GM18951 (cell line): ENCODE results near the gene GUCY1B1.

Source experiments
- POLR2A ChIP-seq: IDR thresholded peaks from 4 replicates; pipeline ENCODE4 v1.6.1; 2011; ENCODE audit warnings: mild to moderate bottlenecking; ENCODE audit not compliant: insufficient read length, insufficient read depth; ENCODE audit errors: extremely low read depth
- in situ Hi-C: fragments of 300-500 bp; cut with MboI; formaldehyde crosslinking; loops from one replicate; pipeline ENCODE4 v1.12.0; 2022; ENCODE audit warnings: low sequenced_read_pairs, mixed read lengths, inconsistent platforms; ENCODE audit not compliant: unreplicated experiment

GUCY1B1 gene

GRCh38 chr4:155742310-155743015 is 16.4 kb upstream of the GUCY1B1 start:
- in situ Hi-C loops = no loop called here
- TF ChIP-seq POLR2A = no peak

- no peak for TF ChIP-seq POLR2A
- in situ Hi-C loops = no loop called here
Observed at GRCh38 chr4:155745984-155746383, 12.8 kb upstream of the GUCY1B1 start.

GRCh38 chr4:155748039-155748438 is 10.8 kb upstream of the GUCY1B1 start:
- TF ChIP-seq POLR2A = no peak
- in situ Hi-C loops = no loop called here

- in situ Hi-C loops = no loop called here
Observed at GRCh38 chr4:155749041-155749440, 9.8 kb upstream of the GUCY1B1 start.

GRCh38 chr4:155751569-155751968 is 7.3 kb upstream of the GUCY1B1 start:
- in situ Hi-C loops = no loop called here
- no peak for TF ChIP-seq POLR2A

More at GRCh38 chr4:155749041-155749440, 9.8 kb upstream of the GUCY1B1 start:
- TF ChIP-seq POLR2A = no peak

DNA sequence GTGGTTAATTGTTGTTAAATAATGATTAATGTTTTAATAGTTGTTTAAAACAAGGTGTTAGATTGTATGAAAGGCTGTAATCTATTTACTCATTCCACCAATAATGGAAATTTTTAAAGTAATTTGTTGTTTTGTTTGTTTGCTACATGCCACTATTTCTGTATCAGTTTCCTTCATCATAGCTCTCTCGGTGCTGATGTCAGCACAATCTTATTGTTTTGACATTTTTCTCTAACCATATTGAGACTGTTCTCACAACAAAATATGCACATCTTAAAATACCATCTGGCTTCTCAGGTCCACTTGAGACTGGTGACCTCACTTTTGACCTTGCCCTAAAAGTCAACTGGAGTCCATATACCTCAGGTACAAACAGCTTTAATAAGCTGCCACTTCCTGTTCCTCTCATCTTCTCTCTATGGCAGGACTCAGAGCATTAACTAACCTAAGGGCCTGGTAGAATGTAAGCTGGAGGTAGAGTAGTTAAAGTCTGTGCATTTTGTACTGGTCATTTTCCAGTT is 1.0 kb upstream of the GUCY1B1 start:
- no peak for TF ChIP-seq POLR2A
- in situ Hi-C loops = no loop called here

GRCh38 chr4:155759372-155760252 is 791 bp downstream of the GUCY1B1 start:
- in situ Hi-C loops = no loop called here
- TF ChIP-seq POLR2A = peak; percentile 32

- in situ Hi-C loops = no loop called here
- TF ChIP-seq POLR2A = no peak
Observed at GRCh38 chr4:155761047-155761446, 2.2 kb downstream of the GUCY1B1 start.

DNA sequence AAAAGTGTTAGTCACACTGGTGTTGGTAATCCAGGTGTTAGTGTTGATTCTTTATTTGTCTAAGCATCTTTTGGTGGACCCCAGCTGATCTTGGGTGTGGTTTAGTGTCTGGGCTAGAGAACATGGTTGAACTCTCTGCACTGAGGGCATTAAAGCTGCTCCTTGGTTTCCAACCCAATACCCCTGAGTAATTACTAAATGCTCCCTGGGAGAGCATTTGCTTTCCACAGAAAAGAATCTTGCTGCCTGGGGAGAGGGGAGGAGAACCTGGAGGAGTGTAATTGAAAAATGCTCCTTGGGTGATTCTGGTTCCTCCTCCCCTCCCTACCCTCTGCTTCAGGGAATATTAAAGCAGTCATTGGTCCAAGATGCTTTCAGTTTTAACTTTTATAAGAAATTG is 3.1 kb downstream of the GUCY1B1 start:
- no peak for TF ChIP-seq POLR2A
- in situ Hi-C loops = no loop called here

DNA sequence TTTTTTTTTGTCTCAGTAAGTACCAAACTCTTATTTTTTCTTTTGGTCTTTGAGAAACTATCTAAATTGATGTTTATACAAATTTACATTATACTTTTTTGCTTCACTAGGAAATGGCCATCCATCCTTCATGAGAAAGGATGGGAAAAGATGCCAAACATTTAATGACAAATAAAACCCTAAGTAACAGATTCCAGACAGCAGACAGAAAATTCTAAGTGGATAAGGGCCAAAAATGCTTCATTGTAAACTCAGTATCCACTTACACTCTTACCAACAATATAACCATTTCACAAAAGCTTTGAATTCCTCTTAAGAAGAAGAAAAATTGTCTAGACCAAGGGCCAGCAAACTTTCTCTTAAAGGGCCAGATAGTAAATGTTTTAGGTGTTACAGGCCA is 3.5 kb downstream of the GUCY1B1 start:
- TF ChIP-seq POLR2A = no peak
- in situ Hi-C loops = no loop called here

DNA sequence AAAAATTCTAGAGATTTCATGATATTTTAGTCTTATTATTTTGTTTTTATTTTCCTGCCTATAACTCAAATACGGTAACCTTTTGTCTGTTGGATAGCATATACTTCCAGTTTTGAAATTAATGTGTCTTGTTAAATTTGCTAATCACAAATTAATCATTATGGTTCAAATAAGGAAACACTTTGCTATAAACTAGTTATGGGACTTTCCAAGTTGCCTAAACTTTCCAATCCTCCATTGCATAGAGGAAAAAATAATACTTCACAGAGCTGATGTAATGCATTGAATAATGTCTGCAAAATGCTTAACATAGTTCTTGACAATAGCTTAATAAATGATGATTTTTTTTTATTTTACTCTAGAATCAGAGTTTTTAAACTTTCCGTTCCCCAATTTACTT is 4.7 kb downstream of the GUCY1B1 start:
- in situ Hi-C loops = no loop called here
- no peak for TF ChIP-seq POLR2A

GRCh38 chr4:155765149-155765548 is 6.3 kb downstream of the GUCY1B1 start:
- no peak for TF ChIP-seq POLR2A
- in situ Hi-C loops = no loop called here

GRCh38 chr4:155766622-155767021 is 7.8 kb downstream of the GUCY1B1 start:
- in situ Hi-C loops = no loop called here
- TF ChIP-seq POLR2A = no peak
